K562 (cell line): ENCODE measurements around the gene FLAD1. TPM values are rescaled to one million over a fixed set of nuclear protein-coding genes. Genes with fewer than 3 reads are reported as not detected.
A peak's percentile ranks its signal among the peaks of the same experiment; 100 is the strongest.

Experiments
- ARNT ChIP-seq, 2 experiments: fragments of 450-650 bp; IDR thresholded peaks; 2 replicates each; pipeline ENCODE4 v1.6.1; 2016; ENCODE audit warnings: mild to moderate bottlenecking in 1 of 2
- ATF3 ChIP-seq, 2 experiments: fragments of 450-650 bp in 1 of 2; sonication (generic) in 1 of 2; formaldehyde crosslinking in 1 of 2; IDR thresholded peaks in 1 of 2; conservative IDR thresholded peaks in 1 of 2; 2 replicates each; pipeline versions ENCODE4 v1.6.1 to v1.8.1; 2016 to 2023; ENCODE audit warnings: mild to moderate bottlenecking in 2 of 2, moderate library complexity in 2 of 2, inconsistent platforms in 1 of 2, missing genetic modification reagents in 1 of 2
- BRD9 ChIP-seq: fragments of 450-650 bp; IDR thresholded peaks from 2 replicates; pipeline ENCODE4 v1.6.1; 2018; ENCODE audit warnings: low read depth; ENCODE audit not compliant: partially characterized antibody
- CREB3 ChIP-seq: fragments of 450-650 bp; conservative IDR thresholded peaks from 2 replicates; pipeline ENCODE4 v1.6.1; 2016; ENCODE audit warnings: missing genetic modification characterization, low read depth, mild to moderate bottlenecking, missing compliant biosample characterization, moderate library complexity
- FOSL1 ChIP-seq: fragments of 200-800 bp; sonication (Bioruptor generic); conservative IDR thresholded peaks from 2 replicates; pipeline ENCODE4 v1.6.1; 2016; ENCODE audit warnings: missing genetic modification characterization, missing compliant biosample characterization
- FOXA3 ChIP-seq, 2 experiments: fragments of 450-650 bp in 1 of 2; sonication (generic) in 1 of 2; formaldehyde crosslinking; IDR thresholded peaks in 1 of 2; conservative IDR thresholded peaks in 1 of 2; 2 replicates each; pipeline versions ENCODE4 v1.4.0 to v1.8.0; 2020 to 2022; ENCODE audit warnings: mild to moderate bottlenecking in 2 of 2, missing genetic modification reagents in 1 of 2
- FOXM1 ChIP-seq, 2 experiments: fragments of 450-650 bp in 1 of 2; sonication (generic) in 1 of 2; formaldehyde crosslinking in 1 of 2; IDR thresholded peaks; 2 replicates each; pipeline versions ENCODE4 v1.6.1 to v1.9.0; 2017 to 2022; ENCODE audit warnings: low read depth in 2 of 2, mild to moderate bottlenecking in 2 of 2, missing genetic modification reagents in 1 of 2, moderate library complexity in 1 of 2
- GATAD2B ChIP-seq: fragments of 450-650 bp; IDR thresholded peaks from 2 replicates; pipeline ENCODE4 v1.6.1; 2017; ENCODE audit warnings: mild to moderate bottlenecking, borderline replicate concordance
- HDAC2 ChIP-seq: fragments of 450-650 bp; IDR thresholded peaks from 2 replicates; pipeline ENCODE4 v1.6.1; 2016; ENCODE audit warnings: mild to moderate bottlenecking
- HDAC8 ChIP-seq: fragments of 450-650 bp; IDR thresholded peaks from 2 replicates; pipeline ENCODE4 v1.6.1; 2016; ENCODE audit warnings: mild to moderate bottlenecking, missing genetic modification characterization, moderate library complexity, missing compliant biosample characterization
- JUNB ChIP-seq: fragments of 450-650 bp; formaldehyde crosslinking; conservative IDR thresholded peaks from 2 replicates; pipeline ENCODE4 v1.4.0; 2020; ENCODE audit warnings: mild to moderate bottlenecking
- MEF2D ChIP-seq: conservative IDR thresholded peaks from 2 replicates; pipeline ENCODE4 v1.6.1; 2016; ENCODE audit warnings: low read depth, missing genetic modification characterization, missing compliant biosample characterization
- NFRKB ChIP-seq: fragments of 450-650 bp; IDR thresholded peaks from 2 replicates; pipeline ENCODE4 v1.6.1; 2016; ENCODE audit warnings: low read depth
- NRF1 ChIP-seq, 2 experiments: fragments of 450-650 bp; IDR thresholded peaks in 1 of 2; conservative IDR thresholded peaks in 1 of 2; 2 replicates each; pipeline ENCODE4 v1.6.1; 2014; ENCODE audit warnings: mild to moderate bottlenecking in 2 of 2
- PML ChIP-seq: IDR thresholded peaks from 2 replicates; pipeline ENCODE4 v1.6.1; 2012; ENCODE audit warnings: low read length, inconsistent platforms
- PTTG1 ChIP-seq: fragments of 450-650 bp; IDR thresholded peaks from 2 replicates; pipeline ENCODE4 v1.6.1; 2016; ENCODE audit warnings: low read depth, mild to moderate bottlenecking, missing genetic modification characterization, missing compliant biosample characterization
- PYGO2 ChIP-seq: fragments of 450-650 bp; IDR thresholded peaks from 2 replicates; pipeline ENCODE4 v1.6.1; 2016; ENCODE audit warnings: mild to moderate bottlenecking, missing genetic modification characterization, moderate library complexity, missing compliant biosample characterization
- RBM22 ChIP-seq: fragments of 200-400 bp; formaldehyde crosslinking; IDR thresholded peaks from 2 replicates; pipeline ENCODE4 v1.6.1; 2018; ENCODE audit warnings: low read length, low read depth; ENCODE audit not compliant: poor library complexity, severe bottlenecking
- SMARCB1 ChIP-seq: IDR thresholded peaks from 2 replicates; pipeline ENCODE4 v1.6.1; 2011; ENCODE audit warnings: improper control_type of control experiment, low read depth; ENCODE audit not compliant: insufficient read length
- TCF3 ChIP-seq: sonication (generic); formaldehyde crosslinking; IDR thresholded peaks from 2 replicates; pipeline ENCODE4 v1.4.0; 2020; ENCODE audit warnings: mild to moderate bottlenecking, missing genetic modification reagents
- ZBTB5 ChIP-seq: fragments of 450-650 bp; IDR thresholded peaks from 2 replicates; pipeline ENCODE4 v1.6.1; 2017; ENCODE audit warnings: antibody characterized with exemption
- ZNF696 ChIP-seq: fragments of 250-450 bp; sonication (Bioruptor Pico); conservative IDR thresholded peaks from 2 replicates; pipeline ENCODE4 v1.4.0; 2020; ENCODE audit warnings: mild to moderate bottlenecking, moderate library complexity
- ZSCAN32 ChIP-seq: fragments of 450-650 bp; formaldehyde crosslinking; IDR thresholded peaks from 2 replicates; pipeline ENCODE4 v1.4.0; 2020; ENCODE audit warnings: mild to moderate bottlenecking, moderate library complexity
- polyA plus RNA-seq, 8 experiments: library from polyadenylated mRNA; depleted of rRNA in 4 of 8; stranded (reverse) in 5 of 8; unstranded in 3 of 8; fragments of >200 nt; fragmentation: Nextera tagmentation in 2 of 8; fragmentation: Illumina TruSeq in 1 of 8; extraction: Ambion mirVana in 2 of 8; extraction: Trizol in 1 of 8; gene quantifications; 2 replicates each; pipeline versions ENCODE4 v1.2.1 to v1.2.3, GENCODE V29; 2011 to 2014; ENCODE audit warnings: inconsistent platforms in 1 of 8, missing spikeins in 1 of 8
- total RNA-seq, 7 experiments: library from RNA; depleted of rRNA in 6 of 7; stranded (reverse); fragments of >200 nt in 6 of 7; fragmentation: Illumina TruSeq in 2 of 7; extraction: Trizol in 2 of 7; gene quantifications; 2 replicates each; pipeline versions ENCODE4 v1.2.1 to v1.2.3, GENCODE V29; 2011 to 2021; ENCODE audit warnings: low replicate concordance in 1 of 7

FLAD1 gene
- total and polyA plus RNA-seq, 9 of the 15 experiments (the other 6 are each of a cell fraction or from before 2014, with no cell fraction given): 24.9 to 85.8 (median 67.0) TPM

- TF ChIP-seq FOXA3 (CRISPR knock-in tag; conservative IDR thresholded peaks at IDR 0.05 in 1 of 2, IDR thresholded peaks at IDR 0.05 in 1 of 2) (no peak), PML (peak; percentile 2; the same call in 1 of the 2 replicates), PYGO2 (tag) (peak; percentile 67; the same call in 1 of the 2 replicates), BRD9 (no peak), MEF2D (tag) (peak; percentile 58; the same call in 1 of the 2 replicates), HDAC8 (tag) (no peak), SMARCB1 (no peak), ZBTB5 (no peak), PTTG1 (tag) (no peak), HDAC2 (peak; percentile 74), NRF1 (conservative IDR thresholded peaks at IDR 0.05 in 1 of 2, IDR thresholded peaks at IDR 0.05 in 1 of 2) (peak; percentile 38 to 60), RBM22 (no peak), JUNB (CRISPR knock-in tag) (no peak), ZNF696 (CRISPR knock-in tag) (no peak), NFRKB (no peak), FOXM1 (IDR thresholded peaks at IDR 0.05; ENCODE audit: low read depth) (peak; percentile 87; the same call in 1 of the 2 replicates), FOXM1 (CRISPR knock-in tag; IDR thresholded peaks at IDR 0.05; ENCODE audit: low read depth) (no peak; the same call in 1 of the 2 replicates), FOSL1 (tag) (0 out of 2 replicates have a peak, but pooled peaks have one; percentile 33), ARNT (IDR thresholded peaks at IDR 0.05) (peak in 1 of 2 experiments; percentile 33; a peak in 1 of 4 replicates), GATAD2B (no peak), ATF3 (IDR thresholded peaks at IDR 0.05) (peak; percentile 75), ATF3 (CRISPR knock-in tag; conservative IDR thresholded peaks at IDR 0.05) (peak; percentile 70; the same call in 1 of the 2 replicates), CREB3 (tag) (0 out of 2 replicates have a peak, but pooled peaks have one; percentile 51), ZSCAN32 (CRISPR knock-in tag) (no peak), TCF3 (peak; percentile 58)
These were observed 45.8 kb upstream of the FLAD1 start (continued) for GRCh38 chr1:154937085-154937987.
